ENCODE data around the gene TRIM17. TPM values are rescaled to one million over a fixed set of nuclear protein-coding genes. Genes with fewer than 3 reads are reported as not detected.

Gene TRIM17
- total and polyA plus RNA-seq, 9 of the 15 experiments (the other 6 are each of a cell fraction or from before 2014, with no cell fraction given): not detected

GRCh38 chr1:228420968-228421826 lies 4.5 kb upstream of the TRIM17 start (continued):
- TF ChIP-seq AFF4 (CRISPR knock-in tag; IDR thresholded peaks at IDR 0.05): no peak
- TF ChIP-seq CEBPB (tag; IDR thresholded peaks at IDR 0.05): no peak
- no peak for TF ChIP-seq ZNF197 (CRISPR knock-in tag; IDR thresholded peaks at IDR 0.05; ENCODE audit: low read depth)
- TF ChIP-seq OTX1 (CRISPR knock-in tag; IDR thresholded peaks at IDR 0.05): no peak
- no peak for TF ChIP-seq PTTG1 (tag; IDR thresholded peaks at IDR 0.05; ENCODE audit: low read depth)
- no peak for TF ChIP-seq PHF21A (IDR thresholded peaks at IDR 0.05; ENCODE audit: borderline replicate concordance, low read depth)
- TF ChIP-seq TSHZ1 (CRISPR knock-in tag; IDR thresholded peaks at IDR 0.05): no peak
- no peak for TF ChIP-seq BRD9 (IDR thresholded peaks at IDR 0.05; ENCODE audit: low read depth, partially characterized antibody)
- TF ChIP-seq KLF10 (CRISPR knock-in tag; IDR thresholded peaks at IDR 0.05): no peak
- peak; percentile 52; the same call in 1 of the 2 replicates for TF ChIP-seq JUND (IDR thresholded peaks at IDR 0.05; ENCODE audit: borderline replicate concordance, low read depth, low read length)
- no peak; the same call in 2 of the 3 replicates for TF ChIP-seq JUND (tag; IDR thresholded peaks at IDR 0.05; ENCODE audit: borderline replicate concordance, low read depth, low read length)
- TF ChIP-seq SRSF3 (IDR thresholded peaks at IDR 0.05; ENCODE audit: insufficient read depth, low read length): no peak
- no peak for TF ChIP-seq GMEB1 (CRISPR knock-in tag; IDR thresholded peaks at IDR 0.05)
- TF ChIP-seq SRSF1 (IDR thresholded peaks at IDR 0.05; ENCODE audit: low read depth, low read length): no peak
- no peak for TF ChIP-seq UBTF (IDR thresholded peaks at IDR 0.05; ENCODE audit: borderline replicate concordance in 1 of 2, low read depth in 2 of 2, low read length in 2 of 2)

Measured in K562 (cell line).